ENCODE data around the gene KCNK7.

The KCNK7 gene

GRCh38 chr11:65559951-65560537 lies 35.6 kb downstream of the KCNK7 start:
- Histone ChIP-seq H3K4me1 (ENCODE audit: control insufficient read depth, insufficient read depth, low read length) (peaks cover 49% of the 10 kb centered on the region), H3K9ac (ENCODE audit: low read length) (peak overlapping the region; percentile 14), H3K36me3 (ENCODE audit: control insufficient read depth, insufficient read depth, low read length) (no peaks in the 10 kb centered on the region), H3K27me3 (ENCODE audit: control insufficient read depth, insufficient read depth, low read length) (no peaks in the 10 kb centered on the region), H3K4me3 (ENCODE audit: low read length) (no peak overlapping the region), H3K9me3 (ENCODE audit: control insufficient read depth, low read length) (no peaks in the 10 kb centered on the region)

- H3K9me3 ChIP-seq (ENCODE audit: control insufficient read depth, low read length), result no peaks in the 10 kb centered on the region
- no peak overlapping the region for H3K4me3 ChIP-seq (ENCODE audit: low read length)
- peaks cover 50% of the 10 kb centered on the region for H3K4me1 ChIP-seq (ENCODE audit: control insufficient read depth, insufficient read depth, low read length)
- H3K9ac ChIP-seq (ENCODE audit: low read length), result peak overlapping the region; percentile 55
- no peaks in the 10 kb centered on the region for H3K27me3 ChIP-seq (ENCODE audit: control insufficient read depth, insufficient read depth, low read length)
- H3K36me3 ChIP-seq (ENCODE audit: control insufficient read depth, insufficient read depth, low read length), result no peaks in the 10 kb centered on the region
These were observed 36.1 kb downstream of the KCNK7 start for GRCh38 chr11:65559535-65559934.

- peak overlapping the region; percentile 55 for H3K9ac ChIP-seq (ENCODE audit: low read length)
- H3K9me3 ChIP-seq (ENCODE audit: control insufficient read depth, low read length), result no peaks in the 10 kb centered on the region
- no peaks in the 10 kb centered on the region for H3K27me3 ChIP-seq (ENCODE audit: control insufficient read depth, insufficient read depth, low read length)
- H3K4me3 ChIP-seq (ENCODE audit: low read length), result no peak overlapping the region
- H3K36me3 ChIP-seq (ENCODE audit: control insufficient read depth, insufficient read depth, low read length), result no peaks in the 10 kb centered on the region
- peaks cover 54% of the 10 kb centered on the region for H3K4me1 ChIP-seq (ENCODE audit: control insufficient read depth, insufficient read depth, low read length)
These were observed 36.6 kb downstream of the KCNK7 start for GRCh38 chr11:65558930-65559509.

GRCh38 chr11:65558002-65558929 lies 37.3 kb downstream of the KCNK7 start, which contains the start of gene LTBP3:
Gene LTBP3, minus strand, starts transcription at chr11:65558359. Its CDS starts 400 bp downstream, at chr11:65557959.
- H3K9ac ChIP-seq (ENCODE audit: low read length), result peak within 1 kb of the TSS; percentile 55
- H3K4me3 ChIP-seq (ENCODE audit: low read length), result no peak within 1 kb of the TSS
- H3K27me3 ChIP-seq (ENCODE audit: control insufficient read depth, insufficient read depth, low read length), result no peaks in the 10 kb centered on the region
- no peaks in the 10 kb centered on the region for H3K36me3 ChIP-seq (ENCODE audit: control insufficient read depth, insufficient read depth, low read length)
- H3K9me3 ChIP-seq (ENCODE audit: control insufficient read depth, low read length), result no peaks in the 10 kb centered on the region
- H3K4me1 ChIP-seq (ENCODE audit: control insufficient read depth, insufficient read depth, low read length), result peaks cover 54% of the 10 kb centered on the region

- peaks cover 54% of the 10 kb centered on the region for H3K4me1 ChIP-seq (ENCODE audit: control insufficient read depth, insufficient read depth, low read length)
- H3K9me3 ChIP-seq (ENCODE audit: control insufficient read depth, low read length), result no peaks in the 10 kb centered on the region
- H3K9ac ChIP-seq (ENCODE audit: low read length), result peak overlapping the region; percentile 44
- H3K27me3 ChIP-seq (ENCODE audit: control insufficient read depth, insufficient read depth, low read length), result no peaks in the 10 kb centered on the region
- H3K36me3 ChIP-seq (ENCODE audit: control insufficient read depth, insufficient read depth, low read length), result no peaks in the 10 kb centered on the region
- H3K4me3 ChIP-seq (ENCODE audit: low read length), result no peak overlapping the region
These were observed 38.2 kb downstream of the KCNK7 start for GRCh38 chr11:65557280-65558001.

GRCh38 chr11:65556470-65557279 lies 38.9 kb downstream of the KCNK7 start:
- H3K9me3 ChIP-seq (ENCODE audit: control insufficient read depth, low read length), result no peaks in the 10 kb centered on the region
- H3K9ac ChIP-seq (ENCODE audit: low read length), result peak overlapping the region; percentile 44
- H3K4me1 ChIP-seq (ENCODE audit: control insufficient read depth, insufficient read depth, low read length), result peaks cover 58% of the 10 kb centered on the region
- no peak overlapping the region for H3K4me3 ChIP-seq (ENCODE audit: low read length)
- H3K27me3 ChIP-seq (ENCODE audit: control insufficient read depth, insufficient read depth, low read length), result no peaks in the 10 kb centered on the region
- H3K36me3 ChIP-seq (ENCODE audit: control insufficient read depth, insufficient read depth, low read length), result no peaks in the 10 kb centered on the region

- Histone ChIP-seq H3K9me3 (ENCODE audit: control insufficient read depth, low read length) (no peaks in the 10 kb centered on the region), H3K27me3 (ENCODE audit: control insufficient read depth, insufficient read depth, low read length) (no peaks in the 10 kb centered on the region), H3K4me1 (ENCODE audit: control insufficient read depth, insufficient read depth, low read length) (peaks cover 59% of the 10 kb centered on the region), H3K36me3 (ENCODE audit: control insufficient read depth, insufficient read depth, low read length) (no peaks in the 10 kb centered on the region), H3K9ac (ENCODE audit: low read length) (no peak overlapping the region), H3K4me3 (ENCODE audit: low read length) (no peak overlapping the region)
These were observed 39.8 kb downstream of the KCNK7 start for GRCh38 chr11:65555693-65556231.

GRCh38 chr11:65554842-65555430 lies 40.7 kb downstream of the KCNK7 start:
- peak overlapping the region; percentile 15 for H3K9ac ChIP-seq (ENCODE audit: low read length)
- peaks cover 51% of the 10 kb centered on the region for H3K4me1 ChIP-seq (ENCODE audit: control insufficient read depth, insufficient read depth, low read length)
- H3K9me3 ChIP-seq (ENCODE audit: control insufficient read depth, low read length), result no peaks in the 10 kb centered on the region
- no peaks in the 10 kb centered on the region for H3K27me3 ChIP-seq (ENCODE audit: control insufficient read depth, insufficient read depth, low read length)
- H3K4me3 ChIP-seq (ENCODE audit: low read length), result no peak overlapping the region
- H3K36me3 ChIP-seq (ENCODE audit: control insufficient read depth, insufficient read depth, low read length), result no peaks in the 10 kb centered on the region

GRCh38 chr11:65554057-65554818 lies 41.4 kb downstream of the KCNK7 start:
- Histone ChIP-seq H3K4me1 (ENCODE audit: control insufficient read depth, insufficient read depth, low read length) (peaks cover 44% of the 10 kb centered on the region), H3K36me3 (ENCODE audit: control insufficient read depth, insufficient read depth, low read length) (no peaks in the 10 kb centered on the region), H3K9me3 (ENCODE audit: control insufficient read depth, low read length) (no peaks in the 10 kb centered on the region), H3K27me3 (ENCODE audit: control insufficient read depth, insufficient read depth, low read length) (no peaks in the 10 kb centered on the region), H3K9ac (ENCODE audit: low read length) (no peak overlapping the region), H3K4me3 (ENCODE audit: low read length) (no peak overlapping the region)

GRCh38 chr11:65553301-65554001 lies 42.1 kb downstream of the KCNK7 start:
- H3K4me1 ChIP-seq (ENCODE audit: control insufficient read depth, insufficient read depth, low read length), result peaks cover 36% of the 10 kb centered on the region
- H3K27me3 ChIP-seq (ENCODE audit: control insufficient read depth, insufficient read depth, low read length), result no peaks in the 10 kb centered on the region
- H3K9ac ChIP-seq (ENCODE audit: low read length), result no peak overlapping the region
- H3K36me3 ChIP-seq (ENCODE audit: control insufficient read depth, insufficient read depth, low read length), result no peaks in the 10 kb centered on the region
- H3K4me3 ChIP-seq (ENCODE audit: low read length), result no peak overlapping the region
- no peaks in the 10 kb centered on the region for H3K9me3 ChIP-seq (ENCODE audit: control insufficient read depth, low read length)

All from mucosa of stomach (tissue), 1 donor.